CD14-positive monocyte (primary cell): Measurements from ENCODE around the gene ASCL1. TPM values are rescaled to one million over a fixed set of nuclear protein-coding genes. Genes with fewer than 3 reads are reported as not detected.

Experiments used
- DNase-seq, 3 donors: peaks; one replicate each; pipeline ENCODE4 v3.0.0-alpha.2; 2011 to 2022
- H2AFZ ChIP-seq: 2 replicates; pipeline ENCODE4 v1.6.0; 2012; ENCODE audit warnings: mild to moderate bottlenecking, low read depth, low read length, inconsistent platforms; ENCODE audit not compliant: insufficient read depth, poor library complexity, severe bottlenecking
- H3K27ac ChIP-seq, 2 donors: 1 replicate in 1 of 2; 2 replicates in 1 of 2; pipeline ENCODE4 v1.5.1; 2012 to 2013; ENCODE audit warnings: low read length in 2 of 2, control low read depth in 1 of 2, inconsistent platforms in 1 of 2, low read depth in 1 of 2, mild to moderate bottlenecking in 1 of 2
- H3K27me3 ChIP-seq, 2 donors: one replicate each; pipeline versions ENCODE4 v1.6.0 to v1.6.1; 2011 to 2013; ENCODE audit warnings: low read length in 2 of 2; ENCODE audit not compliant: control insufficient read depth in 2 of 2, insufficient read depth in 2 of 2
- H3K36me3 ChIP-seq, 2 donors: replicated peaks in 1 of 2; 1 replicate in 1 of 2; 2 replicates in 1 of 2; pipeline versions ENCODE4 v1.5.1 to v1.6.1; 2012 to 2013; ENCODE audit warnings: low read length in 2 of 2, control low read depth in 1 of 2, inconsistent platforms in 1 of 2, mild to moderate bottlenecking in 1 of 2; ENCODE audit not compliant: insufficient read depth in 2 of 2, control insufficient read depth in 1 of 2
- H3K4me1 ChIP-seq, 2 donors: 1 replicate in 1 of 2; 2 replicates in 1 of 2; pipeline versions ENCODE4 v1.5.1 to v1.6.1; 2012 to 2013; ENCODE audit warnings: low read length in 2 of 2, control low read depth in 1 of 2, inconsistent platforms in 1 of 2, mild to moderate bottlenecking in 1 of 2, moderate library complexity in 1 of 2; ENCODE audit not compliant: insufficient read depth in 2 of 2, control insufficient read depth in 1 of 2
- H3K4me2 ChIP-seq: replicated peaks from 2 replicates; pipeline ENCODE3; 2012; ENCODE audit warnings: low read length, moderate library complexity, mild to moderate bottlenecking; ENCODE audit not compliant: poor library complexity, severe bottlenecking; ENCODE audit errors: extremely low read depth
- H3K4me3 ChIP-seq, 3 experiments: fragments of 200-600 bp in 1 of 3; sonication (generic) in 1 of 3; replicated peaks in 1 of 3; 1 replicate in 2 of 3; 2 replicates in 1 of 3; pipeline ENCODE4 v1.5.1; 2011 to 2013; ENCODE audit warnings: low read length in 3 of 3, mild to moderate bottlenecking in 3 of 3, control low read depth in 2 of 3, low read depth in 2 of 3, inconsistent platforms in 1 of 3, moderate library complexity in 1 of 3
- H3K79me2 ChIP-seq: 2 replicates; pipeline ENCODE4 v1.6.0; 2012; ENCODE audit warnings: mild to moderate bottlenecking, control low read depth, inconsistent platforms, low read length, moderate library complexity; ENCODE audit not compliant: insufficient read depth
- H3K9ac ChIP-seq: 2 replicates; pipeline ENCODE4 v1.6.0; 2017; ENCODE audit warnings: low read length, mild to moderate bottlenecking; ENCODE audit not compliant: insufficient read depth, poor library complexity, severe bottlenecking
- H3K9me3 ChIP-seq, 2 donors: replicated peaks in 1 of 2; 1 replicate in 1 of 2; 2 replicates in 1 of 2; pipeline versions ENCODE4 v1.5.1 to v1.6.1; 2012 to 2013; ENCODE audit warnings: low read length in 2 of 2, control low read depth in 1 of 2; ENCODE audit not compliant: control insufficient read depth in 1 of 2, insufficient read depth in 1 of 2
- H4K20me1 ChIP-seq: 2 replicates; pipeline ENCODE4 v1.6.0; 2012; ENCODE audit warnings: mild to moderate bottlenecking, low read length, control low read depth, moderate library complexity; ENCODE audit not compliant: insufficient read depth
- H3K27ac Mint-ChIP-seq, 7 donors: one replicate each; pipeline ENCODE4 v1.8.0; 2020; ENCODE audit warnings: mild to moderate bottlenecking in 7 of 7, mixed read lengths in 7 of 7, moderate library complexity in 6 of 7, inconsistent platforms in 2 of 7
- H3K27me3 Mint-ChIP-seq, 3 donors: one replicate each; pipeline ENCODE4 v1.8.0; 2021 to 2022; ENCODE audit warnings: low read depth in 3 of 3, mild to moderate bottlenecking in 3 of 3, mixed read lengths in 3 of 3, moderate library complexity in 3 of 3, inconsistent platforms in 1 of 3
- H3K36me3 Mint-ChIP-seq, 2 donors: one replicate each; pipeline ENCODE4 v1.8.0; 2020; ENCODE audit warnings: mixed read lengths in 2 of 2, inconsistent platforms in 1 of 2, mild to moderate bottlenecking in 1 of 2
- H3K4me1 Mint-ChIP-seq: one replicate; pipeline ENCODE4 v1.8.0; 2020; ENCODE audit warnings: mild to moderate bottlenecking, mixed read lengths
- H3K4me3 Mint-ChIP-seq, 2 donors: one replicate each; pipeline ENCODE4 v1.8.0; 2020; ENCODE audit warnings: mild to moderate bottlenecking in 2 of 2, mixed read lengths in 2 of 2, moderate library complexity in 1 of 2
- H3K9me3 Mint-ChIP-seq, 7 donors: one replicate each; pipeline ENCODE4 v1.8.0; 2020 to 2022; ENCODE audit warnings: mixed read lengths in 7 of 7, mild to moderate bottlenecking in 6 of 7, moderate library complexity in 6 of 7, inconsistent platforms in 2 of 7
- WGBS: methylation state at CpG from one replicate; pipeline ENCODE4 v1.1.5; 2013; ENCODE audit warnings: missing lambda C conversion rate; ENCODE audit not compliant: insufficient coverage; 5-methylcytosine and 5-hydroxymethylcytosine counted together
- intact Hi-C, 2 donors: fragments of 100-400 bp; cut with micrococcal nuclease; formaldehyde crosslinking; loops; one replicate each; pipeline versions ENCODE4 v1.15.0 to v1.15.1; 2023
- polyA plus RNA-seq, 3 donors: library from polyadenylated mRNA; depleted of rRNA in 1 of 3; unstranded in 2 of 3; stranded (reverse) in 1 of 3; fragments of 300-500 nt in 2 of 3; fragments of >200 nt in 1 of 3; fragmentation: Illumina TruSeq in 2 of 3; gene quantifications; 1 replicate in 2 of 3; 2 replicates in 1 of 3; pipeline ENCODE4 v1.2.3, GENCODE V29; 2012 to 2021
- TF ChIP-seq, protein P1 (sequence below): fragments of 200-600 bp; IDR thresholded peaks from one replicate; pipeline ENCODE4 v1.8.0; 2022; ENCODE audit warnings: antibody characterized with exemption, mild to moderate bottlenecking

The ASCL1 gene
- polyA plus RNA-seq, 3 donors, result not detected

DNA sequence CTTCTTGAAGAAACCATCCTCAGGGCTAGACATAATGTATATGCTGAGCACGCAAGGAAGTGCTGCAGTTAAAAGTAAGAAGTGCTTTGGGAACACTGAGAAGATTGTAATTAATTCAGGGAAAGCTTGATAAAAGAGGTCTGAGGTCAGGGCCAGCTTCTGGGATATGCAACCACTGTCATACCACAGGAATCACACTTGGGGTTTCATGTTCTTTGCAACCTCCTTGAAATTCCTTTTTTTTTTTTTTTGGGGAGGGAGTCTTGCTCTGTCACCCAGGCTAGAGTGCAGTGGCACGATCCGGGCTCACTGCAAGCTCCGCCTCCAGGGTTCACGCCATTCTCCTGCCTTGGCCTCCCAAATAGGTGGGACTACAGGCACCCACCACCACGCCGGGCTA lies 47.3 kb upstream of the ASCL1 start:
- no peaks in the 10 kb centered on the region for H3K79me2 ChIP-seq
- intact Hi-C loops, result no loop called here
- H3K9me3 ChIP-seq, result no peaks in the 10 kb centered on the region
- no peaks in the 10 kb centered on the region for H3K4me1 ChIP-seq
- no peaks in the 10 kb centered on the region for H4K20me1 ChIP-seq
- TF ChIP-seq, protein P1, sequence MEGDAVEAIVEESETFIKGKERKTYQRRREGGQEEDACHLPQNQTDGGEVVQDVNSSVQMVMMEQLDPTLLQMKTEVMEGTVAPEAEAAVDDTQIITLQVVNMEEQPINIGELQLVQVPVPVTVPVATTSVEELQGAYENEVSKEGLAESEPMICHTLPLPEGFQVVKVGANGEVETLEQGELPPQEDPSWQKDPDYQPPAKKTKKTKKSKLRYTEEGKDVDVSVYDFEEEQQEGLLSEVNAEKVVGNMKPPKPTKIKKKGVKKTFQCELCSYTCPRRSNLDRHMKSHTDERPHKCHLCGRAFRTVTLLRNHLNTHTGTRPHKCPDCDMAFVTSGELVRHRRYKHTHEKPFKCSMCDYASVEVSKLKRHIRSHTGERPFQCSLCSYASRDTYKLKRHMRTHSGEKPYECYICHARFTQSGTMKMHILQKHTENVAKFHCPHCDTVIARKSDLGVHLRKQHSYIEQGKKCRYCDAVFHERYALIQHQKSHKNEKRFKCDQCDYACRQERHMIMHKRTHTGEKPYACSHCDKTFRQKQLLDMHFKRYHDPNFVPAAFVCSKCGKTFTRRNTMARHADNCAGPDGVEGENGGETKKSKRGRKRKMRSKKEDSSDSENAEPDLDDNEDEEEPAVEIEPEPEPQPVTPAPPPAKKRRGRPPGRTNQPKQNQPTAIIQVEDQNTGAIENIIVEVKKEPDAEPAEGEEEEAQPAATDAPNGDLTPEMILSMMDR, result no peak
- no peaks in the 10 kb centered on the region for H3K36me3 Mint-ChIP-seq
- H3K9ac ChIP-seq, result no peak overlapping the region
- no peak overlapping the region for H3K27ac ChIP-seq
- no peak for DNase-seq
- H3K36me3 ChIP-seq, result no peaks in the 10 kb centered on the region
- H3K27ac Mint-ChIP-seq, result no peak overlapping the region
- peaks cover 0 to 3% (median 0%) of the 10 kb centered on the region in 7 donors for H3K9me3 Mint-ChIP-seq
- H3K4me3 ChIP-seq, result no peak overlapping the region
- no peak overlapping the region for H2AFZ ChIP-seq
- WGBS, result 91% methylated on average over 5 of the region's 7 CpGs
- peaks cover 2 to 7% (median 3%) of the 10 kb centered on the region in 3 donors for H3K27me3 Mint-ChIP-seq
- H3K27me3 ChIP-seq, result no peaks in the 10 kb centered on the region
- no peak overlapping the region for H3K4me3 Mint-ChIP-seq
- no peaks in the 10 kb centered on the region for H3K4me1 Mint-ChIP-seq
- no peak overlapping the region for H3K4me2 ChIP-seq

DNA sequence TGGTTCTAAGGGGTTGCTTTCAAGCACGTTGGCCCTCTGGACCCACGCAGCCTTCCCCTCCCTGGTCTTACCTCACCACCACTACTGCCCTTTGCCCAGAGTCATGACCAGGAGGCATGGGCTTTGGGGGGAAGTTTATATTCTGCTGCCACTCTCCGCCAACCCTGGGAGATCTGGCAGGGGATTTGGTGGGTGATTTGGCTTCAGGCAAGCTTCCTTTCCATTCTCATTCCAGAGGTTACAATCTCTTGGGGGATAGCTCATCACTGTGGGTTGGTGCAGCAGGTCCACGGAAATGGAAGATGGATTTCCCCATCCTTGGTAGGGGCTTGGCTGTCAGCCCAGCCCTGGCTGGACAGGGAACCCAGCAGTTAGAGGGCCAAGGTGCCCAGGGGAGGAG lies 46.7 kb upstream of the ASCL1 start:
- H3K79me2 ChIP-seq, result no peaks in the 10 kb centered on the region
- no peak overlapping the region for H3K4me3 ChIP-seq
- H2AFZ ChIP-seq, result no peak overlapping the region
- 80% methylated on average over 1 of the region's 4 CpGs for whole genome bisulfite sequencing
- peak overlapping the region in 1 of 7 donors; percentile 42 for H3K27ac Mint-ChIP-seq
- no peak overlapping the region for H3K27ac ChIP-seq
- TF ChIP-seq, protein P1, result no peak
- H3K4me1 ChIP-seq, result no peaks in the 10 kb centered on the region
- peaks cover 3 to 7% (median 4%) of the 10 kb centered on the region in 3 donors for H3K27me3 Mint-ChIP-seq
- H3K36me3 ChIP-seq, result no peaks in the 10 kb centered on the region
- H4K20me1 ChIP-seq, result no peaks in the 10 kb centered on the region
- H3K4me3 Mint-ChIP-seq, result no peak overlapping the region
- intact Hi-C loops, result no loop called here
- H3K4me1 Mint-ChIP-seq, result no peaks in the 10 kb centered on the region
- no peak overlapping the region for H3K9ac ChIP-seq
- peaks cover 0 to 3% (median 0%) of the 10 kb centered on the region in 7 donors for H3K9me3 Mint-ChIP-seq
- no peak overlapping the region for H3K4me2 ChIP-seq
- no peaks in the 10 kb centered on the region for H3K36me3 Mint-ChIP-seq
- no peaks in the 10 kb centered on the region for H3K27me3 ChIP-seq
- H3K9me3 ChIP-seq, result no peaks in the 10 kb centered on the region
- no peak for DNase-seq
